HEK293 (cell line): ENCODE data around the gene ETNK1.

Experiments used
- CTCF ChIA-PET: fragments of 350-600 bp; formaldehyde crosslinking; extraction: SDS; loops from one replicate; lab custom pipeline; 2021; ENCODE audit warnings: antibody characterized with exemption; lab: Yijun Ruan, JAX
- POLR2A ChIA-PET: fragments of 300-600 bp; formaldehyde crosslinking; extraction: SDS; loops from one replicate; lab custom pipeline; 2020; ENCODE audit warnings: antibody characterized with exemption, inconsistent platforms; lab: Yijun Ruan, JAX
- H3K27ac ChIP-seq: fragments of 200-500 bp; sonication (Bioruptor generic); 2 replicates; pipeline ENCODE4 v1.5.1; 2014; ENCODE audit warnings: low read depth, low read length, control low read depth, inconsistent platforms; ENCODE audit errors: extremely low read depth
- H3K36me3 ChIP-seq, 2 experiments: fragments of 200-500 bp in 1 of 2; sonication (Bioruptor generic) in 1 of 2; 1 replicate in 1 of 2; 2 replicates in 1 of 2; pipeline ENCODE4 v1.5.1; 2014 to 2017; ENCODE audit warnings: inconsistent platforms in 2 of 2, low read length in 2 of 2; ENCODE audit not compliant: control insufficient read depth in 2 of 2, insufficient read depth in 1 of 2
- H3K4me1 ChIP-seq: fragments of 200-500 bp; sonication (Bioruptor generic); 2 replicates; pipeline ENCODE4 v1.5.1; 2014; ENCODE audit warnings: mild to moderate bottlenecking, low read length, inconsistent platforms; ENCODE audit not compliant: control insufficient read depth, insufficient read depth
- H3K4me3 ChIP-seq: 2 replicates; pipeline ENCODE4 v1.5.1; 2011; ENCODE audit warnings: low read depth, mild to moderate bottlenecking, control low read depth, low read length, moderate library complexity
- H3K9me3 ChIP-seq: fragments of 200-500 bp; sonication (Bioruptor generic); 2 replicates; pipeline ENCODE4 v1.5.1; 2014; ENCODE audit warnings: low read depth, low read length, inconsistent platforms; ENCODE audit not compliant: control insufficient read depth, insufficient read depth
- KLF1 ChIP-seq: fragments of 450-650 bp; formaldehyde crosslinking; IDR thresholded peaks from 2 replicates; pipeline ENCODE4 v1.5.1; 2016; ENCODE audit warnings: missing biosample characterization, missing genetic modification characterization
- MZF1 ChIP-seq: fragments of 450-650 bp; formaldehyde crosslinking; IDR thresholded peaks from 2 replicates; pipeline ENCODE4 v1.5.1; 2017; ENCODE audit warnings: missing biosample characterization, missing genetic modification characterization, borderline replicate concordance
- PRDM2 ChIP-seq: fragments of 450-650 bp; formaldehyde crosslinking; IDR thresholded peaks from 2 replicates; pipeline ENCODE4 v1.5.1; 2016; ENCODE audit warnings: missing biosample characterization, missing genetic modification characterization, borderline replicate concordance
- REPIN1 ChIP-seq: fragments of 450-650 bp; formaldehyde crosslinking; IDR thresholded peaks from 2 replicates; pipeline ENCODE4 v1.5.1; 2017; ENCODE audit warnings: missing biosample characterization, missing genetic modification characterization, low read depth
- ZNF140 ChIP-seq: fragments of 450-650 bp; formaldehyde crosslinking; IDR thresholded peaks from 2 replicates; pipeline ENCODE4 v1.5.1; 2016; ENCODE audit warnings: missing biosample characterization, missing genetic modification characterization
- ZNF202 ChIP-seq: fragments of 450-650 bp; formaldehyde crosslinking; IDR thresholded peaks from 2 replicates; pipeline ENCODE4 v1.5.1; 2016; ENCODE audit warnings: missing biosample characterization, missing genetic modification characterization, borderline replicate concordance
- ZNF280C ChIP-seq: fragments of 450-650 bp; formaldehyde crosslinking; IDR thresholded peaks from 2 replicates; pipeline ENCODE4 v1.5.1; 2016; ENCODE audit warnings: missing biosample characterization, missing genetic modification characterization
- ZNF501 ChIP-seq: fragments of 450-650 bp; formaldehyde crosslinking; IDR thresholded peaks from 2 replicates; pipeline ENCODE4 v1.5.1; 2016; ENCODE audit warnings: missing biosample characterization, missing genetic modification characterization
- ZNF624 ChIP-seq: fragments of 450-650 bp; formaldehyde crosslinking; IDR thresholded peaks from 2 replicates; pipeline ENCODE4 v1.5.1; 2017; ENCODE audit warnings: missing biosample characterization, missing genetic modification characterization
- ZNF629 ChIP-seq: fragments of 450-650 bp; formaldehyde crosslinking; IDR thresholded peaks from 2 replicates; pipeline ENCODE4 v1.5.1; 2017; ENCODE audit warnings: missing biosample characterization, missing genetic modification characterization
- ZNF645 ChIP-seq: fragments of 450-650 bp; formaldehyde crosslinking; IDR thresholded peaks from 2 replicates; pipeline ENCODE4; 2016; ENCODE audit warnings: missing biosample characterization, missing genetic modification characterization
- ZNF658 ChIP-seq: fragments of 450-650 bp; formaldehyde crosslinking; IDR thresholded peaks from 2 replicates; pipeline ENCODE4; 2016; ENCODE audit warnings: missing biosample characterization, missing genetic modification characterization
- ZNF777 ChIP-seq: fragments of 450-650 bp; formaldehyde crosslinking; IDR thresholded peaks from 2 replicates; pipeline ENCODE4 v1.5.1; 2017; ENCODE audit warnings: missing biosample characterization, missing genetic modification characterization, borderline replicate concordance
- TF ChIP-seq, protein P1 (sequence below): sonication (generic); formaldehyde crosslinking; IDR thresholded peaks from 2 replicates; pipeline ENCODE4 v1.8.1; 2022; ENCODE audit warnings: mild to moderate bottlenecking, moderate library complexity, missing genetic modification reagents
- TF ChIP-seq, protein P2 (sequence below): fragments of 450-650 bp; formaldehyde crosslinking; IDR thresholded peaks from 2 replicates; pipeline ENCODE4 v1.5.1; 2016; ENCODE audit warnings: missing biosample characterization, missing genetic modification characterization

Gene ETNK1

GRCh38 chr12:22662356-22662755 is 37.4 kb downstream of the ETNK1 start:
- Histone ChIP-seq H3K9me3 (no peaks in the 10 kb centered on the region), H3K27ac (no peak overlapping the region), H3K36me3 (peaks cover 13 to 23% of the 10 kb centered on the region in 2 experiments), H3K4me1 (no peaks in the 10 kb centered on the region), H3K4me3 (no peak overlapping the region)
- ChIA-PET POLR2A (no interaction called here), CTCF (interaction anchor here (0.6 kb wide), 1 partner anchor 9 kb away, joined by 3 read pairs; no protein-coding TSS in a partner anchor)
- TF ChIP-seq REPIN1 (tag by site-specific recombination) (no peak), ZNF629 (tag by site-specific recombination) (no peak), ZNF501 (tag by site-specific recombination) (no peak), ZNF140 (tag by site-specific recombination) (no peak), ZNF202 (no peak), KLF1 (tag by site-specific recombination) (no peak), ZNF624 (tag by site-specific recombination) (no peak), MZF1 (tag by site-specific recombination) (no peak), ZNF645 (tag by site-specific recombination) (no peak), ZNF280C (tag by site-specific recombination) (no peak), PRDM2 (tag by site-specific recombination) (no peak), ZNF658 (tag by site-specific recombination) (no peak), ZNF777 (tag by site-specific recombination) (no peak)
- TF ChIP-seq, protein P1, sequence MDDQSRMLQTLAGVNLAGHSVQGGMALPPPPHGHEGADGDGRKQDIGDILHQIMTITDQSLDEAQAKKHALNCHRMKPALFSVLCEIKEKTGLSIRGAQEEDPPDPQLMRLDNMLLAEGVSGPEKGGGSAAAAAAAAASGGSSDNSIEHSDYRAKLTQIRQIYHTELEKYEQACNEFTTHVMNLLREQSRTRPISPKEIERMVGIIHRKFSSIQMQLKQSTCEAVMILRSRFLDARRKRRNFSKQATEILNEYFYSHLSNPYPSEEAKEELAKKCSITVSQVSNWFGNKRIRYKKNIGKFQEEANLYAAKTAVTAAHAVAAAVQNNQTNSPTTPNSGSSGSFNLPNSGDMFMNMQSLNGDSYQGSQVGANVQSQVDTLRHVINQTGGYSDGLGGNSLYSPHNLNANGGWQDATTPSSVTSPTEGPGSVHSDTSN (CRISPR knock-in tag), result no peak
- TF ChIP-seq, protein P2, sequence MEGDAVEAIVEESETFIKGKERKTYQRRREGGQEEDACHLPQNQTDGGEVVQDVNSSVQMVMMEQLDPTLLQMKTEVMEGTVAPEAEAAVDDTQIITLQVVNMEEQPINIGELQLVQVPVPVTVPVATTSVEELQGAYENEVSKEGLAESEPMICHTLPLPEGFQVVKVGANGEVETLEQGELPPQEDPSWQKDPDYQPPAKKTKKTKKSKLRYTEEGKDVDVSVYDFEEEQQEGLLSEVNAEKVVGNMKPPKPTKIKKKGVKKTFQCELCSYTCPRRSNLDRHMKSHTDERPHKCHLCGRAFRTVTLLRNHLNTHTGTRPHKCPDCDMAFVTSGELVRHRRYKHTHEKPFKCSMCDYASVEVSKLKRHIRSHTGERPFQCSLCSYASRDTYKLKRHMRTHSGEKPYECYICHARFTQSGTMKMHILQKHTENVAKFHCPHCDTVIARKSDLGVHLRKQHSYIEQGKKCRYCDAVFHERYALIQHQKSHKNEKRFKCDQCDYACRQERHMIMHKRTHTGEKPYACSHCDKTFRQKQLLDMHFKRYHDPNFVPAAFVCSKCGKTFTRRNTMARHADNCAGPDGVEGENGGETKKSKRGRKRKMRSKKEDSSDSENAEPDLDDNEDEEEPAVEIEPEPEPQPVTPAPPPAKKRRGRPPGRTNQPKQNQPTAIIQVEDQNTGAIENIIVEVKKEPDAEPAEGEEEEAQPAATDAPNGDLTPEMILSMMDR (tag by site-specific recombination), result no peak
